NB4 (cell line): Measurements from ENCODE around the gene HYAL1.

Source experiments
- CTCF ChIP-seq: IDR thresholded peaks from one replicate; pipeline ENCODE4 v1.5.1; 2012; ENCODE audit warnings: low read depth, low read length
- MAX ChIP-seq: IDR thresholded peaks from 2 replicates; pipeline ENCODE4 v1.6.1; 2011; ENCODE audit warnings: low read depth, low read length
- MYC ChIP-seq: IDR thresholded peaks from 2 replicates; pipeline ENCODE4 v1.6.1; 2011; ENCODE audit warnings: low read depth, low read length
- POLR2A ChIP-seq: IDR thresholded peaks from 2 replicates; pipeline ENCODE4 v1.6.1; 2011; ENCODE audit warnings: mild to moderate bottlenecking; ENCODE audit not compliant: insufficient read length; ENCODE audit errors: extremely low read depth

- TF ChIP-seq CTCF (no peak), POLR2A (no peak), MAX (no peak), MYC (no peak)
These were observed 40.6 kb downstream of the HYAL1 start for GRCh38 chr3:50262778-50263177.
